Neural cell (in vitro differentiated cells): ENCODE data around the gene ANTXR1. TPM values are rescaled to one million over a fixed set of nuclear protein-coding genes. Genes with fewer than 3 reads are reported as not detected.

Experiments used
- H2AFZ ChIP-seq: fragments of 200-600, 300-800 bp; sonication (generic), shearing (Covaris generic); 2 replicates; pipeline ENCODE4 v1.6.0; 2014; ENCODE audit warnings: low read depth, mild to moderate bottlenecking, antibody characterized with exemption, low read length, moderate library complexity
- H3F3A ChIP-seq: fragments of 200-600 bp; shearing (Covaris generic); 2 replicates; pipeline ENCODE4 v1.6.1; 2016; ENCODE audit warnings: mild to moderate bottlenecking, moderate library complexity, mixed read lengths, antibody characterized with exemption, low read length; ENCODE audit not compliant: insufficient read depth, poor library complexity, severe bottlenecking
- H3K27ac ChIP-seq: fragments of 200-600, 300-800 bp; sonication (generic), shearing (Covaris generic); 2 replicates; pipeline ENCODE4 v1.5.1; 2014; ENCODE audit warnings: mild to moderate bottlenecking, low read length, moderate library complexity
- H3K27me3 ChIP-seq: fragments of 300-800, 200-600 bp; sonication (generic), shearing (Covaris generic); 2 replicates; pipeline ENCODE4 v1.6.0; 2014; ENCODE audit warnings: mild to moderate bottlenecking, low read depth, low read length, moderate library complexity; ENCODE audit not compliant: insufficient read depth
- H3K36me3 ChIP-seq: fragments of 300-800, 200-600 bp; sonication (generic), shearing (Covaris generic); 2 replicates; pipeline ENCODE4 v1.5.1; 2014; ENCODE audit warnings: mild to moderate bottlenecking, antibody characterized with exemption, low read length, moderate library complexity; ENCODE audit not compliant: insufficient read depth
- H3K4me2 ChIP-seq: fragments of 300-800, 200-600 bp; sonication (generic), shearing (Covaris generic); 2 replicates; pipeline ENCODE4 v1.6.0; 2014; ENCODE audit warnings: mild to moderate bottlenecking, low read length
- H3K4me3 ChIP-seq: fragments of 300-800, 200-600 bp; sonication (generic), shearing (Covaris generic); 2 replicates; pipeline ENCODE4 v1.5.1; 2014; ENCODE audit warnings: mild to moderate bottlenecking, low read length, moderate library complexity
- H3K79me2 ChIP-seq: fragments of 200-600 bp; shearing (Covaris generic); replicated peaks from 2 replicates; pipeline ENCODE4 v1.6.0; 2014; ENCODE audit warnings: mild to moderate bottlenecking, low read length, moderate library complexity; ENCODE audit not compliant: insufficient read depth
- H3K9ac ChIP-seq: fragments of 300-800, 200-600 bp; sonication (generic), shearing (Covaris generic); 2 replicates; pipeline ENCODE4 v1.6.1; 2016; ENCODE audit warnings: mild to moderate bottlenecking, low read length, mixed read lengths
- H3K9me2 ChIP-seq: fragments of 200-600 bp; shearing (Covaris generic); 2 replicates; pipeline ENCODE4 v1.6.1; 2016; ENCODE audit warnings: mild to moderate bottlenecking, low read length, mixed read lengths; ENCODE audit not compliant: insufficient read depth
- H3K9me3 ChIP-seq: fragments of 200-600, 300-800 bp; sonication (generic), shearing (Covaris generic); 2 replicates; pipeline ENCODE4 v1.6.1; 2016; ENCODE audit warnings: mild to moderate bottlenecking, mixed run types, low read length, moderate library complexity, mixed read lengths
- H4K20me1 ChIP-seq: fragments of 200-600 bp; shearing (Covaris generic); 2 replicates; pipeline ENCODE4 v1.6.1; 2016; ENCODE audit warnings: mild to moderate bottlenecking, mixed run types; ENCODE audit not compliant: insufficient read depth
- CTCF ChIP-seq: fragments of 450-650 bp; IDR thresholded peaks from 2 replicates; pipeline ENCODE4 v1.5.1; 2014; ENCODE audit warnings: antibody characterized with exemption, mild to moderate bottlenecking, moderate library complexity; ENCODE audit not compliant: poor library complexity, severe bottlenecking
- EP300 ChIP-seq: fragments of 450-650 bp; conservative IDR thresholded peaks from 2 replicates; pipeline ENCODE4 v1.6.1; 2014; ENCODE audit warnings: antibody characterized with exemption, mild to moderate bottlenecking, moderate library complexity; ENCODE audit not compliant: poor library complexity, severe bottlenecking
- EZH2 ChIP-seq: fragments of 200-600, 300-800 bp; shearing (Covaris generic), sonication (generic); IDR thresholded peaks from 2 replicates; pipeline ENCODE4 v1.6.1; 2014; ENCODE audit warnings: antibody characterized with exemption, low read length, borderline replicate concordance, mild to moderate bottlenecking; ENCODE audit not compliant: insufficient read depth, poor library complexity, severe bottlenecking
- MXI1 ChIP-seq: fragments of 450-650 bp; conservative IDR thresholded peaks from 2 replicates; pipeline ENCODE4 v1.6.1; 2014; ENCODE audit warnings: antibody characterized with exemption, mild to moderate bottlenecking; ENCODE audit not compliant: poor library complexity, severe bottlenecking
- POLR2AphosphoS5 ChIP-seq: IDR thresholded peaks from 2 replicates; pipeline ENCODE4 v1.6.1; 2012
- RAD21 ChIP-seq: fragments of 450-650 bp; conservative IDR thresholded peaks from 2 replicates; pipeline ENCODE4 v1.6.1; 2014; ENCODE audit warnings: antibody characterized with exemption, mild to moderate bottlenecking, moderate library complexity
- SMC3 ChIP-seq: fragments of 450-650 bp; conservative IDR thresholded peaks from 2 replicates; pipeline ENCODE4 v1.6.1; 2014; ENCODE audit warnings: antibody characterized with exemption, mild to moderate bottlenecking, moderate library complexity; ENCODE audit not compliant: poor library complexity
- TAF1 ChIP-seq: IDR thresholded peaks from 2 replicates; pipeline ENCODE4 v1.6.1; 2012; ENCODE audit warnings: low read depth
- polyA plus RNA-seq: library from polyadenylated mRNA; depleted of rRNA; stranded (reverse); fragments of >200 nt; gene quantifications from 2 replicates; pipeline ENCODE4 v1.2.3, GENCODE V29; 2014
- TF ChIP-seq, protein P1 (sequence below): IDR thresholded peaks from 2 replicates; pipeline ENCODE4 v1.6.1; 2012; ENCODE audit warnings: borderline replicate concordance

The ANTXR1 gene
- polyA plus RNA-seq, 1 donor from 2014 or later, result 4.9 TPM

- no peak overlapping the region for H3K4me2 ChIP-seq
- H3K27me3 ChIP-seq, result no peaks in the 10 kb centered on the region
- H3K9me2 ChIP-seq, result no peaks in the 10 kb centered on the region
- no peaks in the 10 kb centered on the region for H3F3A ChIP-seq
- H4K20me1 ChIP-seq, result no peaks in the 10 kb centered on the region
- no peak overlapping the region for H3K9ac ChIP-seq
- no peaks in the 10 kb centered on the region for H3K9me3 ChIP-seq
- TF ChIP-seq CTCF, result no peak
- TF ChIP-seq TAF1, result no peak
- no peak for TF ChIP-seq EP300
- no peak for TF ChIP-seq POLR2AphosphoS5
- TF ChIP-seq EZH2, result no peak
- TF ChIP-seq MXI1, result no peak
- no peak for TF ChIP-seq RAD21
- no peak for TF ChIP-seq SMC3
- TF ChIP-seq, protein P1, sequence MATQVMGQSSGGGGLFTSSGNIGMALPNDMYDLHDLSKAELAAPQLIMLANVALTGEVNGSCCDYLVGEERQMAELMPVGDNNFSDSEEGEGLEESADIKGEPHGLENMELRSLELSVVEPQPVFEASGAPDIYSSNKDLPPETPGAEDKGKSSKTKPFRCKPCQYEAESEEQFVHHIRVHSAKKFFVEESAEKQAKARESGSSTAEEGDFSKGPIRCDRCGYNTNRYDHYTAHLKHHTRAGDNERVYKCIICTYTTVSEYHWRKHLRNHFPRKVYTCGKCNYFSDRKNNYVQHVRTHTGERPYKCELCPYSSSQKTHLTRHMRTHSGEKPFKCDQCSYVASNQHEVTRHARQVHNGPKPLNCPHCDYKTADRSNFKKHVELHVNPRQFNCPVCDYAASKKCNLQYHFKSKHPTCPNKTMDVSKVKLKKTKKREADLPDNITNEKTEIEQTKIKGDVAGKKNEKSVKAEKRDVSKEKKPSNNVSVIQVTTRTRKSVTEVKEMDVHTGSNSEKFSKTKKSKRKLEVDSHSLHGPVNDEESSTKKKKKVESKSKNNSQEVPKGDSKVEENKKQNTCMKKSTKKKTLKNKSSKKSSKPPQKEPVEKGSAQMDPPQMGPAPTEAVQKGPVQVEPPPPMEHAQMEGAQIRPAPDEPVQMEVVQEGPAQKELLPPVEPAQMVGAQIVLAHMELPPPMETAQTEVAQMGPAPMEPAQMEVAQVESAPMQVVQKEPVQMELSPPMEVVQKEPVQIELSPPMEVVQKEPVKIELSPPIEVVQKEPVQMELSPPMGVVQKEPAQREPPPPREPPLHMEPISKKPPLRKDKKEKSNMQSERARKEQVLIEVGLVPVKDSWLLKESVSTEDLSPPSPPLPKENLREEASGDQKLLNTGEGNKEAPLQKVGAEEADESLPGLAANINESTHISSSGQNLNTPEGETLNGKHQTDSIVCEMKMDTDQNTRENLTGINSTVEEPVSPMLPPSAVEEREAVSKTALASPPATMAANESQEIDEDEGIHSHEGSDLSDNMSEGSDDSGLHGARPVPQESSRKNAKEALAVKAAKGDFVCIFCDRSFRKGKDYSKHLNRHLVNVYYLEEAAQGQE, result no peak
- no peak overlapping the region for H2AFZ ChIP-seq
- H3K36me3 ChIP-seq, result no peaks in the 10 kb centered on the region
- no peak overlapping the region for H3K4me3 ChIP-seq
- H3K27ac ChIP-seq, result no peak overlapping the region
- H3K79me2 ChIP-seq, result no peaks in the 10 kb centered on the region
Measured at GRCh38 chr2:68978098-68978497, 34.9 kb upstream of the ANTXR1 start.

- Histone ChIP-seq H3K27ac (no peak overlapping the region), H3K9me3 (no peaks in the 10 kb centered on the region), H3F3A (no peaks in the 10 kb centered on the region), H3K4me2 (no peak overlapping the region), H3K36me3 (no peaks in the 10 kb centered on the region), H3K27me3 (no peaks in the 10 kb centered on the region), H2AFZ (no peak overlapping the region), H3K9me2 (no peaks in the 10 kb centered on the region), H3K9ac (no peak overlapping the region), H4K20me1 (no peaks in the 10 kb centered on the region), H3K4me3 (no peak overlapping the region), H3K79me2 (no peaks in the 10 kb centered on the region)
- TF ChIP-seq CTCF (no peak), SMC3 (no peak), TAF1 (no peak), EP300 (no peak), MXI1 (no peak), RAD21 (no peak), EZH2 (no peak), POLR2AphosphoS5 (no peak)
- TF ChIP-seq, protein P1, result no peak
Measured at GRCh38 chr2:68980956-68981355, 32.0 kb upstream of the ANTXR1 start.
